GM19467 (cell line): ENCODE data around the gene DAB1.

Source experiments
- ATAC-seq: cut with Tn5 transposase; IDR thresholded peaks from one replicate; pipeline ENCODE4 v1.9.1; 2021; ENCODE audit warnings: mild to moderate bottlenecking, moderate library complexity; ENCODE audit not compliant: unreplicated experiment

The DAB1 gene

GRCh38 chr1:57131701-57132394 is 292.0 kb downstream of the DAB1 start:
- ATAC-seq: no peak

- no peak for ATAC-seq
These were observed 292.6 kb downstream of the DAB1 start for GRCh38 chr1:57131257-57131656.

DNA sequence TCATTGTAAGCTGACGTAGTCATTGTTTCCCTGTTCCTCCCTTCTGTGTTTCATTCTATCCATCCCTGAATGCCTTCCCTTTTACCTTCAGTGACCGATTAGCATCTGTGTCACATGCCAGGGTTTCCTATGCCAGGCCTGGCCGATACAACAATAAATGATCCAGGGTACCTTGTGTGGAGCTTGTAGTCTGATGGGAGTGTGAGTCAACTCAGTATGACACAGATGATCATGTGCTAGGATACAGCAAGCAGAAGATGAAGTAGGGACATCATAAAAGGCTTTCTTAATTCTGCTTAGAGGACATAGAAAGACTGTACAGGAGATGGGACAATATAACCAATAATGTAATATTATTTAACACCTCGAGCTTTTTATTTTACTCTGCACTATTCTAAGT is 294.0 kb downstream of the DAB1 start:
- ATAC-seq: no peak

GRCh38 chr1:57127976-57128375 is 295.9 kb downstream of the DAB1 start:
- ATAC-seq: no peak

DNA sequence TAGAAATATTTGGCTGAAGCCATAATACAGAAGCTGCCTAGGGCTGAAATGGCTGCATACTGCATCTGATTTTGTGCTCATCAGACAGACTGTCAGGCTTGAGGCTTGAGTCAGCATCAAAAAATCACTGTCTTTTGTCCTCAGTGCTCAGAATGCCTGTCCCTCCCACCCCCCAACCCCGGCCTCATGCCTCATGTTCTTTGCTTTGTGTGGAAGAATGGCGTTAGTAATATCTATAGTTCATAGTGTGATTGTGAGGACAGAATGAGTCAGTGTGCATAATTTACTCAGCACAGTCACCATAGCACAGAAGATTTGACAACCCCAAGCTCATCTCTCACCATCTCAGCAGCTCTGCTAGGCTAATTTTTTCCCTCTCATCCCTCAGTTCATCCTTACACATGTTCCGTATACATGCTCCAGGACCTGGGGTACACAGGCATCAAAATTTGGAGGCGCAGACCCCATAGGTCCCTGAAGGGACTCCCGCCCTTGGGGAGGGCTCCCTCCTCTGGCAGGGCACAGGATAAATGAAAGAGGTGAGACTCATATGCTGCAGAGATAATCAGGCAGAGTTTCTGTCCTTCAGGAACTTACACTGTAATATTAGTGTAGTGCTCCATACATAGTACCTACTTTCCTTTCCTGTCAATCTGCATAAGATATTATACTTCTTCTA is 299.0 kb downstream of the DAB1 start:
- no peak for ATAC-seq

DNA sequence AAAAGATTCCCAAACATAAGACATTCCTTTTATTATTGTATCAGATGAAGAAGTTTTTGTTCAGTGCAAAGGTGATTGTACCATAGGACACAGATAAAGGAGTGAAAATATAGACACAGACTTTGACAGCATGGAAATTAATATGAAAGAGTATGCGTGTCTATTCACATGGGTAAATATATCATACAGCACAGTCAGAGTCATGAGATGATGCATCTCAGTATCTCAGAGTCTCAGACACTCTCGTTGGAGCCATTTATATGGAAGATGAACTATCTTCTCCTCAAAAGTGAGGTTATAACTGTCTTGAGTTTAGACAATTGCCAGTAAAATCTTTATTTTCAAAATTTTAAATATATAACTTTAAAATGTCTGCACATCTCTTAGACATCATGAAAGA is 299.7 kb downstream of the DAB1 start:
- ATAC-seq: no peak

DNA sequence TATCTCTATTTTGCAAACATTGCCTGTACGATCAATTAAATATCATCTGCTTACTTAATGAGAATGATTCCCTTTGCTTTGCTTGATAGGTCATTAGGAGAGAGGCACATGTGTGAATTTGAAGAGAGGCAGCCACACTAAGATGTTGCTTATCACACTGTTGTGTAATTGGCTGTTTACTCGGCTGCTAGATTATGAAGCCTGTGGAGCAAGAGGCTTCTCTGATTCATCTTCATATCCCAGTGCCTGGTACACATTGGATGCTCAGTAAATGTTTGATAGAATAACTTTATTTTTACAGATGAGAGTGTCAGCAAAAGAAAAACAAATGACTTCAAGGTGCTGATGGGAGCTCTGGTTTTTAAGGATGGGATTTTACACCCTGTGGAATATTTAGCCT is 301.8 kb downstream of the DAB1 start:
- no peak for ATAC-seq

- ATAC-seq: no peak
These were observed 304.8 kb downstream of the DAB1 start for GRCh38 chr1:57118948-57119603.

DNA sequence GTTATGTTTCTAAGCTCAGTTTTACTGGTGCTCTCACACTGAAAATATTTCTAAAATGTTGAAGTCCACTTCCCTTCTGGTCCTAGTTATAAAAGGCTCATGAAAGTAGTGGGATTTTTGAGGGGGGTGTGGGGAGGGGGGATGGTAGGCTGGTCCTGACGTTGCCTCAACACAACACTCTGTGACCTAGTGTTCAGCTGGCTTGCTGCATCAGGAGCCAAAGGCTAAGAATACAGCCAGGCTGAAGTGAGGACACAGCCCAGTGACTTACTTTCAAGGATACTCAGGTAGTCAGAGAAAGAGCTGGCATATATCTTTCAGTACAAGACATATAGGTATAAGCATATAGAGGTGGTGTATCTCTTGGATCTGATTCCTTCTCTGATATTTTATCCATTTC is 306.1 kb downstream of the DAB1 start:
- ATAC-seq: no peak

DNA sequence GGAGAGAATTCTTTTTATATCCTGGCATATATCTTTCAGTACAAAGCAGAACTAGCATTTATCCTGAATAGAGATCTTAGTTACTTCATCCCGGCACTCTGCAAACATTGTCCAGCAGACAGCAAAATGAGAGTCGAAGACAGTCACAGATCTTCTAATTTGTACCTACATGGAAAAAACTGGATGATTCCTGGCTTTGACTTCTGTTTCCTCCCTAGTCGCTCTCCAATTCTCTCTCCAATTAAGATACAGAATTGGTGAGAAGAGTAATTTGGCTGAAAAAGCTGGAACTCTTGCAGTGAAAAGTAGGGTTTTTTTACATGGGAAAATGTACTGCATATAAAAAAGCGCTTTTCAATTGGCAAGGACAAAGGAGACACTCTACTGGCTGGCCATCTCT is 307.0 kb downstream of the DAB1 start:
- no peak for ATAC-seq

- no peak for ATAC-seq
These were observed 308.7 kb downstream of the DAB1 start for GRCh38 chr1:57115030-57115614.

DNA sequence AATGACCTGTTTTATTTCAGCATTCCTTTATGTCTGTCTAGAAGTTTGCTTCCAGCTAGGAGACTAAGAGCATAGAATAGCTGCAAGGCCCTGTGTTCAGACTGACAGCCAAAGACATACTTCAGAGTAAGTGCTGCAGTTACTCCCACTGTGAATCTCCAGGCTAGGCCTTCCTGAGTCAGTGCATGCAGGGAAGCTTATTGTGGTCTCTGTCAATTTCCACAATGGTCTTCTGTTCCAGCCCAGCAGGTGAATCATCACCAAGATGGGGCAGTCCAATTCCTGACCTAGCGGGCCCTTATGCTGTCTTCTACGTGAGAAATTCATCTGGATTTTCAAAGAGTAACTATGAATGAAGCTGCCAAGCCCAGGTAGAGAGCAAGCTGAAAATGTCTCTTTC is 311.7 kb downstream of the DAB1 start:
- ATAC-seq: no peak

DNA sequence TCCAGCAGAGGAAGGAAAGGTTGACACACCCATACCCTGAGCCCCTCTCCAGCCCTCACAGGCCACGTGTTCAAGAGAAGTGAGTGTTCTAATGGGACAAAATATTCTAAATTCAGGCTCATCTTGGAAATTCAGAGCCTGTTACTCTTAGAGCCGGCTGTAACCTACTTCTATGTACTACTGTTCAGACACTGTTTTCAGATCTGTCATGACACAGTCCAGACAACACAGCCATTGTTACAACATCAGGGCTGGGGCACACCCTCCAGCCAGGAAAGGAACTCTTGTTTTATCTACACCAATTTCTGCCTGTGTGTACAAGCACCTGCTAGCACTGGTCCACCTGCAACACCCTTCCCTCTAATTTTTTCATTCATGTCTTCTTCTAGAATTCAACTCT is 312.7 kb downstream of the DAB1 start:
- no peak for ATAC-seq

GRCh38 chr1:57109883-57110282 is 314.0 kb downstream of the DAB1 start:
- ATAC-seq: no peak

DNA sequence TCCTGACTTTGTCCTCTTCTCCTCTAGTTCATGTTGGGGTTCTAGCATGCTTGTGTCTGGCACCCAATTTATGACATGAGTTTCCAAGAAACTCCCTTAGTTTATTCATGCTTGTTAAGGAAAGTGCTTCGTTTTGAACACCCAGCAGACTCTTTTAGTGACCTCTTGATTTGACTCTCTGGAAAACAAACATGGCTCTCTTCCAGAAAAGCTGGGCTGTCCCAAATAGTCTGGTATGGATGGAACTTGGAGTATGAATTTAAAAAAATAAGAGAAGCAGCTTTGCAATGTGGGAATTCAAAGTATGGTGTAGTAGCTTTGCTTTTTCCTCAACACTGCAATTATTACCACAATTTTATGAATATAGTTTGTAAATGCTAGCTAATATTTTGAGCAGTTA is 314.6 kb downstream of the DAB1 start:
- no peak for ATAC-seq

DNA sequence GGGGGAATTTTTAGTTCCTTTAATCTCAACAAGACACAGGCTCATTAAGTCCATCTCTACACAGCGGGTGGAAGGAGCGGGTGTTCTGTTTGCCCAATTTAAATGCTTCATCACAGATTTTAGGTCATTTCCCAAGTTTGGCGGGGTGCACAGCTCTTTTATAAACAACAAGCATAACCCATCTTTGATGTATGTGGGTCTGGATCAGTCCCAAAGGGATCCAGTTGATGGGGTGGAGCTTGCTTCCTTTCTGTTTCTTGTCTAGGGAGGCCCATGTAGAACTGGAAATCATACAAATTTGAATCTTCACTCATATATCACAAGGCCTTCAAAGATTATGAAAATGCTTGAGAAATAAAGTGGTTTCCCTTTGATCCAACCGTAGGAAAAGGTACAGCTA is 317.6 kb downstream of the DAB1 start:
- no peak for ATAC-seq

- ATAC-seq: no peak
These were observed 321.1 kb downstream of the DAB1 start for GRCh38 chr1:57102561-57103326.

- ATAC-seq: no peak
These were observed 322.7 kb downstream of the DAB1 start for GRCh38 chr1:57101209-57101608.

DNA sequence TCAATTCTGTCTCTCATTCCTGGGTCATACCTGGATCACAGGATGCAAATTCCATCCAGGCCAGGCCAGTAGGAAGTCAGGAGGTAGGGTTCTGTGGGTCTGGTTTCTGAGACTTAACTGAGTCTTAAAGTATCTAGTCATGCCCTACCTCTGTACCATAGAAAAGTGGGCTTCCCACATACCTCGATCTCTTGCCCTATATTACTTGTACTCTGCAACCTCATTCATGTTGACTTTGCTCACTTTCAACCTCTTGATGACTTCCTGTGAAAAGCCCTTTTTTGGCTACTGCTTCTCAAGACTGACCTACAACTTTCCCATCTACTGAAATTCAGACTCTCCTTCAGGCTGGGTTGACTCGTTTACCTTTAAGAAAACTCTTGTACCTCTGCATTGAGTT is 329.1 kb downstream of the DAB1 start:
- no peak for ATAC-seq

DNA sequence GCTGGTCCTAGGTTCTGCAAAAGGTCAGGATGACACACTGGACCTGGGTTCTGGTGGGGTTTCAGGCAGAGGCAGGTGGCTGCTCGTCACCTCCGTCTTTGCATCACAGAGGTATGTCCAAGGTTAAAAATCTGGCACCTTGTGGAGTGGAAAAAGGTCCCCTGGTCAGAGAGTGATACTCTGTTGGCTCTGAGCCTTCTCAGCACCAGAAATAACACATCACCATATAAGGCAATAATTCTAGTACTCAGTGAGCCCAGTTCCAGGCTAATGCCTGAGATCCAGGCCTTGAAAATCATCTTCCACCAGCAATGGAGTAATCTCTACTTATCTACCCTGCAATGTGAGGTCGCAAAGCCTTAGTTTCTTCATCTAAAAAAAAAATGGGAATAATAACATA is 330.7 kb downstream of the DAB1 start:
- no peak for ATAC-seq

GRCh38 chr1:57091642-57092041 is 332.2 kb downstream of the DAB1 start:
- no peak for ATAC-seq
